NK-92 treated with Interleukin-12 subunit alpha and Interleukin-12 subunit beta, amount 100 ng/mL, for 24 hours (cell line): ENCODE data around the gene SLC29A4.
"Not testable (repeated sequence)": the region's sequence is repeated elsewhere in the genome, so short reads cannot be mapped to it uniquely, and the experiment has no call there.

Experiments used
- DNase-seq: peaks from one replicate; lab custom pipeline; 2025; lab: John Stamatoyannopoulos, UW

The SLC29A4 gene, protein sequence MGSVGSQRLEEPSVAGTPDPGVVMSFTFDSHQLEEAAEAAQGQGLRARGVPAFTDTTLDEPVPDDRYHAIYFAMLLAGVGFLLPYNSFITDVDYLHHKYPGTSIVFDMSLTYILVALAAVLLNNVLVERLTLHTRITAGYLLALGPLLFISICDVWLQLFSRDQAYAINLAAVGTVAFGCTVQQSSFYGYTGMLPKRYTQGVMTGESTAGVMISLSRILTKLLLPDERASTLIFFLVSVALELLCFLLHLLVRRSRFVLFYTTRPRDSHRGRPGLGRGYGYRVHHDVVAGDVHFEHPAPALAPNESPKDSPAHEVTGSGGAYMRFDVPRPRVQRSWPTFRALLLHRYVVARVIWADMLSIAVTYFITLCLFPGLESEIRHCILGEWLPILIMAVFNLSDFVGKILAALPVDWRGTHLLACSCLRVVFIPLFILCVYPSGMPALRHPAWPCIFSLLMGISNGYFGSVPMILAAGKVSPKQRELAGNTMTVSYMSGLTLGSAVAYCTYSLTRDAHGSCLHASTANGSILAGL

GRCh38 chr7:5282543-5283316 is at the start of gene SLC29A4:
SLC29A4 (plus strand) TSS chr7:5282943; CDS start chr7:5287817, 4,874 bp downstream.
- no peak for DNase-seq

DNA sequence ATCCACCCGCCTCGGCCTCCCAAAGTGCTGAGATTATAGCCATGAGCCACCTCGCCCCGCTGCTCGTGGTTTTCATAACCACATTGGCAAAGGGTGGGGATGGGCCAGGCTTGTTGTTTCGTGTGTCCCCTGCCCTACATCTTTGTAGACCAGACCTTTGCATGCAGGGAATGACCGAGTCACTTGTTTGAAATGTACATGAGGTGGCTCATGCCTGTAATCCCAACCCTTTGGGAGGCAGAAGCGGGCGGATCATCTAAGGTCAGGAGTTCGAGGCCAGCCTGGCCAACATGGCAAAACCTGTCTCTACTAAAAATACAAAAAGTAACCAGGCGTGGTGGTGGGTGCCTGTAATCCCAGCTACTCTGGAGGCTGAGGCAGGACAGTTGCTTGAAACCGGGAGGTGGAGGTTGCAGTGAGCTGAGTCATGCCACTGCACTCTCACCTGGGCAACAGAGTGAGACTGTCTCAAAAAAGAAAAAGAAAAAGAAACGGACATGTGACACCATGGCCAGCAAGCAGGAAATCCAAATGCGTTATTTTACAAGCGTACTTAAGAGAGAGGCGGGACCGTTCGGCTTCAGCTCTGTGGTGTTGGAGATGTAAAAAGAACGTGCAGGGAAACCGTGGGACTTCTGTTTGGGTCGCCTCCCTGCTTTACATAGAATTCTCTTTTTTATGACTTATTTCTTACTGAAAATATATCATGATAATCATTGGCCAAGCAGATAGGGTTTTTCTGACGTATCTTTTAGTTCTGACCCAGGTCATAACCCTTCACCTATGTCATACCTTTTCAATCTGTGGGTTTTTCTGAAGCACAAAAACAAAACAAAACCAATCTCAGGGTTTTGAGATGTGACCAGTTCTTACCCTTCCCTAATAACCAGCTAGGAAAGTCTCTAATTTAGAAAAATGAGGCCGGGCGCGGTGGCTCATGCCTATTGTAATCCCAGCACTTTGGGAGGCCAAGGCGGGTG is 47.6 kb upstream of the SLC29A4 start:
- DNase-seq: no peak

- DNase-seq: no peak
Observed at GRCh38 chr7:5237286-5237685, 45.5 kb upstream of the SLC29A4 start.

- no peak for DNase-seq
Observed at GRCh38 chr7:5238500-5238899, 44.2 kb upstream of the SLC29A4 start.

DNA sequence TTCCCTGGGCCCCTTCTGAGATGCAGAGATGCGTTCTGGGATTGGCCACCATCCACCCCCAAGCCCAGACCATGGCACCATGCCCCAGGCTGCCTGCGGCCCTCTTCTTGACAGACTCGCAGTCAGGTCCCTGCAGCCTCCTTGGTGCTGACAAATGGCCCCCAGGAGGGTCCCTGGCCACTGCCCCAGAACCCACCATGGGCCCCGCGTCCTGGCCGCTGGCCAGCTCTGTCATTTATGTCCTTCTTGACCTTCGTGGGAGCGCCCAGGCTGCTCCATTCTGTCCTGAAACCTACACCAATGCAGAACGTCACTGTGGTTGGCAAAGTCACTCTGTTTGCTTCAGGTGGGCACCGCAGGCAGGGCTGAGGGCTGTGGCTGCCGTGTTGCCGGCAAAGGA is 39.5 kb upstream of the SLC29A4 start:
- DNase-seq: no peak

DNA sequence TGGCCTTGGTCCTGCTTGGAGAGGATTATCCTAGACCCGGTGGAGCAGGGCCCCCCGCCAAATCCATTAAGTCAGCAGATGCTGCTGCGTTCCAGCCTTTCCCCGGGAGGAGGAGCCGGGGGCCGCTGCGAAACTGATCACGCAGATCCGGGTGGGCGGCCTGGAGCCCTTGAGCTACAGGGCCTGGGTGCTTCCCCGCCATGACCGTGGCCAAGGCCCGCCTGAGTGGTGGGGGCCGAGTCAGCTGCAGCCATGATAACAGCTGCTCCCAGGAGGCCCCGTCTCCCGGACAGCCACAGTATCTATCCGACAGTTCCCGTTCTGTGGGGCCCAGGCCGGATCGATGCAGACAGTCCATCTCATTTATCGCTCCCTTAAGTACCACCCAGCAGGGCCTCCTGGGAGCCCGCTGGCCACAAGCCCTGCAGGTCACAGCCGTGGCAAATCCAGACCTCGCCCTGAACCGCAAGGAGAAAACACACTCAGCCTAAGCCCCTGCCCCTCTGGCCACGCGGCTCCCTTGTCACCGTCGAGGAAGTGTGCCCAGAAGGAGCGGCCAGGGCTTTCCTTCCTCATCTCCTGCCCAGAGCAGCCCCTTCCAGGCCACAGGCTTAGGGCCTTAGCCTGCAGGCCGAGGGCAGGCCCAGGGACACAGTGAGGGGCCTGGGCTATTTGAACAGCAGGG is 34.4 kb upstream of the SLC29A4 start:
- no peak for DNase-seq

DNA sequence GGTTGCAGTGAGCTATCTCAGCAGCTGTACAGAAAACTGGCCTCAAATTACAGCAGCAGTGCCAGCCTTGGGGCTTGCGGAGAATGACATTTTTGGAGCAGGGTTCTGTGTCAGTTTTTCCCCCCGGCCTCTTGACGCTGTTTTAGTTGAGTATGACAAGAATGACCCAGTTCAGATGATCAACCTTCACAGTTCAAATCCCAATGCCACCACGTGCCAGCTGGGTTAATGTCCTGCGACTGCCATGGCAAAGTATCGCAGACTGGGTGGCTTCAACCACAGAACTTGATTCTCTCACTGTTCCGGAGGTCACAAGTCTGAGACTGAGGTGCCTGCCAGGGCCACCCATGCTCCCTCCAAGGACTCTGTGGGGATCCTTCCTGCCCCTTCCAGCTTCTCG is 32.0 kb upstream of the SLC29A4 start:
- not testable (repeated sequence) for DNase-seq

GRCh38 chr7:5253529-5253928 is 29.2 kb upstream of the SLC29A4 start:
- DNase-seq: not testable (repeated sequence)

GRCh38 chr7:5254371-5254770 is 28.4 kb upstream of the SLC29A4 start:
- not testable (repeated sequence) for DNase-seq

DNA sequence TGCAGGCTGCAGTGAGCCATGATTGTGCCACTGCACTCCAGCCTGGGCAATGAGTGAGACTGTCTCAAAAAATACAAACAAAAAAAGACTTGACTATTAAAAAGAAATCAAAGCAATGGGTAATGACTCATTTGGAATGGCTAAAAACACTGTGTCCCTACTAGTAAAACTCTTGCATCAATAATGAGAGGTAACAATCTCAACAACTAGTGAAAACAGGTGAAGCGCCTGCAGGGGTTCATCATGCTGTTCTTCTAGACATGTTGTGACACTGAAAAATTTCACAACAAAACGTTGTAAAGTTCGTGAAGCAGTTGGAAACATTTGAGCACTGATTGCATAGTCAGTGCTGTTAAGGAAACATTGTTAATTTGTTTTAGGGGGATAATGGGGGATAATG is 26.9 kb upstream of the SLC29A4 start:
- DNase-seq: no peak

GRCh38 chr7:5260530-5261068 is 22.1 kb upstream of the SLC29A4 start:
- not testable (repeated sequence) for DNase-seq

GRCh38 chr7:5263066-5263465 is 19.7 kb upstream of the SLC29A4 start:
- not testable (repeated sequence) for DNase-seq

DNA sequence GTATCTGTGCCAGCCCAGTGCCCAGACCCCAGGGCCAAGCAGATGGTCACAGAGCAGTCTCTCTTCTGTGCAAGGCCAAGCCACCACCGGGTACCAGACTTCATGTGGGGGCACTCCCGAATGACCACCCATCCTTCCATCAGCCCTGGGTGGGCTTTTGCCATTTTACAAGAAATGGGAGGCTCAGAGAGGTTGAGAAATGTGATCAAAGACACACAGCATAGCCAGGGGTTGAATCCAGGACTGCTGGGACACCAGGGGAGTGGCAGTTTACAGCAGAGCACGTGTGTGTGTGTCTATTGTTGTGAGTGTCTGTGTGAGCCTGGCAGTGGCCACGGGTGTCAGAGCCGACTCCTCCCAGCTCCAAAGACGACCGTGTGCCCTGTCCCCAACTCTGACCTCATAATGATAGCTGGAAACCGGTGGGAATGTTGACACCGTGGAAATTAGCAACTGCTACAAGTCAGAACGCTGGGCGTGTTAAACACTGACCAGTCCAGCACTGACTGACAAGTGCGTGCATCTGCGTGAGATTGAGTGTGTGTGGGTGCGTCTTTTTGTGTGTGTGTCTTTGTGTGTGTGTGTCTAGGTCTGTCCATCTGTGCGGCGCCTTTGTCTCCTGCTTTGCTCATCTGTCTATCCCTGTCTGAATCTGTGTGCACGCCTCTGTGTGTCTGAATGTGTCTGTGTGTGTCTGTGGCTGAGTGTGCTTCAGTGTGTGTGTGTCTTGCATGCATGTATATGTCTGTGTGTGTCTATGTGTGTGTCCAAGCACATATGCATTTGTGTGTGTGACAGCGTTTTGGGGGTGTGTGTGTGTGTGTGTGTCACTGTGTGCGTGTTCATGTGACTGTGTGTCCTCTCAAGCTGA is 17.2 kb upstream of the SLC29A4 start:
- DNase-seq: no peak

- no peak for DNase-seq
Observed at GRCh38 chr7:5266191-5267028, 16.3 kb upstream of the SLC29A4 start.

DNA sequence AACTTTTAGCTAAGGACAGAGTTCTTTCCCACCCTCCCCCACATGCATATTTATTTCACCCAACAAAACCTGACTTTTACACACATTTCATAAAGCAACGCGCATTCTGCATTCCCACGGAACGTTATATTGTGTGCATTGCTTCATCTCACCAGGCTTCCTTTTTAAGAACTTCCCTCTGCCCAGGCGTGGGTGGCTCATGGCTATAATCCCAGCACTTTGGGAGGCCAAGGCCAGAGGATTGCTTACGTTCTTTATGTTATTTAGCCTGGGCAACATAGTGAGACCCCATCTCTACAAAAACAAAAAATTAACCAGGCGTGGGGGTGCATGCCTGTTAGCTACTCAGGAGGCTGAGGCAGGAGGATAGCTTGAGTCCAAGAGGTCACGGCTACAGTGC is 14.9 kb upstream of the SLC29A4 start:
- not testable (repeated sequence) for DNase-seq

GRCh38 chr7:5269992-5270657 is 12.6 kb upstream of the SLC29A4 start:
- not testable (repeated sequence) for DNase-seq

DNA sequence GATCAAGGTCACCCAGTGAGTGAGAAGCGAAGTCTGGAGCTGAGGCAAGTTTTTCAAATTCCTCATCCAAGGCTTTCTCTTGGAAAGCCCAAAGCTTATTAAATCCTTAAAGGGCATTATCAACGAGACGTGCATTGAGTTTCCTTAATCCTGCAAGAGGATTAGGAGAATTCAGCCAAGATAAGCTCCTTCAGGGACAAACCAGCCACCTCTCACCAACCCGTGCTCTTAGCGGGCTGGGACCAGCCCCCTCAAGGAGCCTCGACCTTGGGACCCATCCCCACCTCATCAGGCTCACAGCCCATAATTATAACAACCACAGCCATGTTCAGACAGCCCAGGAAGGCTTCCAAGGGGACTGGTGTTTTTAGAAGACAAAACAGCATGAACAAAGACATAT is 12.0 kb upstream of the SLC29A4 start:
- no peak for DNase-seq

GRCh38 chr7:5273831-5274405 is 8.8 kb upstream of the SLC29A4 start:
- DNase-seq: not testable (repeated sequence)
